Nephron progenitor cell (in vitro differentiated cells): ENCODE results near the gene PPP1R3E.

Experiments used
- DNase-seq: peaks from one replicate; pipeline ENCODE4 v3.0.0; 2021
- H3K27ac Mint-ChIP-seq: 2 replicates; pipeline ENCODE4 v1.8.0; 2021; ENCODE audit warnings: mild to moderate bottlenecking, moderate library complexity, mixed read lengths
- H3K27me3 Mint-ChIP-seq: 2 replicates; pipeline ENCODE4 v1.8.0; 2021; ENCODE audit warnings: mild to moderate bottlenecking, low read depth, mixed read lengths; ENCODE audit not compliant: poor library complexity
- H3K36me3 Mint-ChIP-seq: 2 replicates; pipeline ENCODE4 v1.8.0; 2021; ENCODE audit warnings: low read depth, mixed read lengths
- H3K4me1 Mint-ChIP-seq: 2 replicates; pipeline ENCODE4 v1.8.0; 2021; ENCODE audit warnings: mixed read lengths
- H3K4me3 Mint-ChIP-seq: 2 replicates; pipeline ENCODE4 v1.8.0; 2021; ENCODE audit warnings: mild to moderate bottlenecking, moderate library complexity, mixed read lengths
- H3K9me3 Mint-ChIP-seq: 2 replicates; pipeline ENCODE4 v1.8.0; 2021; ENCODE audit warnings: mild to moderate bottlenecking, moderate library complexity, mixed read lengths
- CTCF ChIP-seq: fragments of 200-600 bp; sonication (generic); IDR thresholded peaks from 2 replicates; pipeline ENCODE4 v1.5.0; 2021; ENCODE audit warnings: antibody characterized with exemption

Gene PPP1R3E

GRCh38 chr14:23299986-23300686 is 2.5 kb downstream of the PPP1R3E start:
- H3K27ac Mint-ChIP-seq = peak overlapping the region; percentile 98
- H3K9me3 Mint-ChIP-seq = no peaks in the 10 kb centered on the region
- H3K4me1 Mint-ChIP-seq = peaks cover 40% of the 10 kb centered on the region
- H3K36me3 Mint-ChIP-seq = peaks cover 23% of the 10 kb centered on the region
- H3K4me3 Mint-ChIP-seq = peak overlapping the region; percentile 97
- H3K27me3 Mint-ChIP-seq = no peaks in the 10 kb centered on the region
- no peak for DNase-seq
- no peak for TF ChIP-seq CTCF

- peaks cover 23% of the 10 kb centered on the region for H3K36me3 Mint-ChIP-seq
- TF ChIP-seq CTCF = peak; percentile 8
- no peak overlapping the region for H3K27ac Mint-ChIP-seq
- peaks cover 39% of the 10 kb centered on the region for H3K4me1 Mint-ChIP-seq
- H3K4me3 Mint-ChIP-seq = peak overlapping the region; percentile 69
- no peaks in the 10 kb centered on the region for H3K27me3 Mint-ChIP-seq
- no peaks in the 10 kb centered on the region for H3K9me3 Mint-ChIP-seq
- no peak for DNase-seq
These were observed 3.3 kb downstream of the PPP1R3E start for GRCh38 chr14:23299211-23299957.

GRCh38 chr14:23297611-23298277 is 4.9 kb downstream of the PPP1R3E start:
- TF ChIP-seq CTCF = no peak
- Mint-ChIP-seq H3K27ac (no peak overlapping the region), H3K9me3 (no peaks in the 10 kb centered on the region), H3K4me3 (no peak overlapping the region), H3K27me3 (peaks cover 12% of the 10 kb centered on the region), H3K4me1 (peaks cover 33% of the 10 kb centered on the region), H3K36me3 (peaks cover 23% of the 10 kb centered on the region)
- DNase-seq = no peak

GRCh38 chr14:23297096-23297495 is 5.6 kb downstream of the PPP1R3E start:
- H3K4me3 Mint-ChIP-seq = no peak overlapping the region
- H3K27me3 Mint-ChIP-seq = peaks cover 15% of the 10 kb centered on the region
- H3K27ac Mint-ChIP-seq = peak overlapping the region; percentile 26
- DNase-seq = no peak
- peaks cover 23% of the 10 kb centered on the region for H3K36me3 Mint-ChIP-seq
- H3K9me3 Mint-ChIP-seq = no peaks in the 10 kb centered on the region
- TF ChIP-seq CTCF = no peak
- H3K4me1 Mint-ChIP-seq = peaks cover 28% of the 10 kb centered on the region

GRCh38 chr14:23296012-23296777 is 6.5 kb downstream of the PPP1R3E start:
- DNase-seq = no peak
- Mint-ChIP-seq H3K27ac (peak overlapping the region; percentile 13), H3K4me1 (peaks cover 28% of the 10 kb centered on the region), H3K4me3 (no peak overlapping the region), H3K36me3 (peaks cover 23% of the 10 kb centered on the region), H3K27me3 (peaks cover 24% of the 10 kb centered on the region), H3K9me3 (no peaks in the 10 kb centered on the region)
- TF ChIP-seq CTCF = no peak
